GM12878 (cell line): ENCODE results near the gene FOXD3. TPM values are rescaled to one million over a fixed set of nuclear protein-coding genes. Genes with fewer than 3 reads are reported as not detected.

ENCODE experiments used
- ATAC-seq: fragments of 200-7000 bp; cut with Tn5 transposase; 3 replicates; pipeline ENCODE4 v1.9.1; 2020; ENCODE audit warnings: mild to moderate bottlenecking, moderate library complexity
- BruUV-seq: library from RNA; stranded (reverse); fragments of 400-500 nt; replicated peaks from 2 replicates; lab custom pipeline; 2021; lab: Mats Ljungman, UMichigan
- CTCF ChIA-PET: fragments of 300-600 bp; sonication (Branson Sonifier 250); formaldehyde crosslinking; extraction: SDS; loops from one replicate; lab custom pipeline; 2021; ENCODE audit warnings: inconsistent platforms; lab: Yijun Ruan, JAX
- POLR2A ChIA-PET: fragments of 350-600 bp; formaldehyde crosslinking; extraction: SDS; loops from one replicate; lab custom pipeline; 2021; ENCODE audit warnings: inconsistent platforms; lab: Charles Lee
- RAD21 ChIA-PET: fragments of 300-600 bp; sonication (Branson Sonifier 250); formaldehyde crosslinking; loops from one replicate; lab custom pipeline; 2023; ENCODE audit warnings: antibody characterized with exemption; ENCODE audit not compliant: unreplicated experiment; lab: Charles Lee
- SMC1A ChIA-PET: fragments of 300-600 bp; sonication (Branson Sonifier 250); formaldehyde crosslinking; loops from one replicate; lab custom pipeline; 2023; ENCODE audit not compliant: unreplicated experiment, uncharacterized antibody; lab: Charles Lee
- DNase-seq: peaks from one replicate; pipeline ENCODE4 v3.0.0-alpha.2; 2011; ENCODE audit warnings: low read depth, low spot score
- FAIRE-seq: peaks from 3 replicates; lab custom pipeline; 2011; peaks lifted over from hg19 to GRCh38; lab: Jason Lieb, UNC
- H2AFZ ChIP-seq: 2 replicates; pipeline ENCODE4 v1.6.0; 2011; ENCODE audit warnings: low read depth, low read length, control low read depth; ENCODE audit not compliant: control insufficient read depth
- H3K27ac ChIP-seq: 2 replicates; pipeline ENCODE4 v1.5.1; 2011; ENCODE audit warnings: control low read depth; ENCODE audit not compliant: control insufficient read depth, insufficient read depth
- H3K27me3 ChIP-seq, 2 experiments: replicated peaks in 1 of 2; 2 replicates each; pipeline versions ENCODE4 v1.6.0 to v1.6.1; 2011; ENCODE audit warnings: low read length in 1 of 2; ENCODE audit not compliant: control insufficient read depth in 2 of 2, insufficient read depth in 2 of 2
- H3K36me3 ChIP-seq, 2 experiments: 2 replicates each; pipeline ENCODE4 v1.5.1; 2011; ENCODE audit warnings: low read length in 1 of 2; ENCODE audit not compliant: control insufficient read depth in 2 of 2, insufficient read depth in 2 of 2
- H3K4me1 ChIP-seq: 2 replicates; pipeline ENCODE4 v1.6.1; 2011; ENCODE audit warnings: mild to moderate bottlenecking, low read length, moderate library complexity, mixed read lengths; ENCODE audit not compliant: control insufficient read depth, insufficient read depth
- H3K4me2 ChIP-seq: 2 replicates; pipeline ENCODE4 v1.6.0; 2011; ENCODE audit warnings: control low read depth; ENCODE audit not compliant: control insufficient read depth, insufficient read depth
- H3K4me3 ChIP-seq: fragments of 200-600 bp; sonication (generic); 2 replicates; pipeline ENCODE4 v1.5.1; 2016
- H3K79me2 ChIP-seq: 2 replicates; pipeline ENCODE4 v1.6.0; 2011; ENCODE audit warnings: low read length; ENCODE audit not compliant: control insufficient read depth, insufficient read depth
- H3K9ac ChIP-seq: 2 replicates; pipeline ENCODE4 v1.8.0; 2011; ENCODE audit warnings: low read length, control low read depth, mixed read lengths; ENCODE audit not compliant: control insufficient read depth, insufficient read depth
- H3K9me3 ChIP-seq: replicated peaks from 3 replicates; pipeline ENCODE4 v1.5.1; 2011; ENCODE audit warnings: mild to moderate bottlenecking, low read length; ENCODE audit not compliant: control insufficient read depth, insufficient read depth
- H4K20me1 ChIP-seq: 2 replicates; pipeline ENCODE4 v1.6.0; 2011; ENCODE audit not compliant: control insufficient read depth, insufficient read depth
- RELB ChIP-seq: fragments of 450-650 bp; IDR thresholded peaks from 2 replicates; pipeline ENCODE4 v1.6.1; 2017; ENCODE audit warnings: low read depth, mild to moderate bottlenecking, moderate library complexity
- SP1 ChIP-seq: IDR thresholded peaks from one replicate; pipeline ENCODE4 v1.6.1; 2011; ENCODE audit warnings: low read depth, low read length
- STAT3 ChIP-seq: IDR thresholded peaks from 2 replicates; pipeline ENCODE4 v1.6.1; 2011; ENCODE audit warnings: low read depth, low read length, improper control_type of control experiment
- TARDBP ChIP-seq: IDR thresholded peaks from 2 replicates; pipeline ENCODE4 v1.6.1; 2016; ENCODE audit warnings: borderline replicate concordance
- WGBS: methylation state at CpG from one replicate; pipeline ENCODE4 v1.1.6; 2016; ENCODE audit warnings: low lambda C conversion rate; ENCODE audit not compliant: insufficient replicate concordance, insufficient coverage; ENCODE audit errors: missing lambda C conversion rate; 5-methylcytosine and 5-hydroxymethylcytosine counted together
- in situ Hi-C: fragments of 300-500 bp; cut with MboI; formaldehyde crosslinking; loops from 9 replicates; pipeline ENCODE4 v1.14.3; 2018; ENCODE audit warnings: mixed read lengths
- intact Hi-C: fragments of 100-400 bp; cut with micrococcal nuclease; formaldehyde crosslinking; loops from one replicate; pipeline ENCODE4 v1.14.2; 2022; ENCODE audit not compliant: unreplicated experiment
- polyA plus RNA-seq, 11 experiments: library from polyadenylated mRNA; depleted of rRNA in 4 of 11; unstranded in 6 of 11; stranded (reverse) in 5 of 11; fragments of >200 nt; fragmentation: Nextera tagmentation in 4 of 11; fragmentation: Illumina TruSeq in 1 of 11; extraction: Ambion mirVana in 4 of 11; extraction: Trizol in 1 of 11; gene quantifications; 1 replicate in 1 of 11; 2 replicates in 10 of 11; pipeline versions ENCODE4 v1.2.1 to v1.2.3, GENCODE V29; 2011 to 2016; ENCODE audit warnings: inconsistent platforms in 2 of 11, missing spikeins in 2 of 11, low read depth in 1 of 11
- total RNA-seq, 4 experiments: library from RNA; depleted of rRNA in 3 of 4; stranded (reverse); fragments of >200 nt in 3 of 4; fragmentation: Illumina TruSeq in 1 of 4; extraction: Trizol in 1 of 4; gene quantifications; 2 replicates each; pipeline versions ENCODE4 v1.2.1 to v1.2.3, GENCODE V29; 2013 to 2021
- TF ChIP-seq, protein P1 (sequence below): fragments of 450-650 bp; IDR thresholded peaks from 2 replicates; pipeline ENCODE4 v1.6.1; 2017; ENCODE audit warnings: mild to moderate bottlenecking, moderate library complexity

FOXD3 gene
- total and polyA plus RNA-seq, 10 of the 15 experiments (the other 5 are each of a cell fraction or from before 2014, with no cell fraction given): not detected

GRCh38 chr1:63323865-63324778, 1.8 kb downstream of the FOXD3 start:
- H3K9me3 ChIP-seq: peaks cover 1% of the 10 kb centered on the region; the same call in 1 of the 3 replicates
- H3K27me3 ChIP-seq: peaks cover 17 to 52% of the 10 kb centered on the region in 2 experiments
- intact Hi-C loops: no loop called here
- ChIA-PET CTCF (interaction anchor here (0.5 to 4.7 kb wide), 2 partner anchors 12 to 499 kb away, joined by 3 to 26 read pairs; no protein-coding TSS in a partner anchor), RAD21 (no interaction called here), POLR2A (no interaction called here), SMC1A (interaction anchor here (0.7 kb wide), 1 partner anchor 1352 kb away, joined by 3 read pairs; no protein-coding TSS in a partner anchor)
- FAIRE-seq (no peak), ATAC-seq (no peak), DNase-seq (no peak)
- H3K4me3 ChIP-seq: no peak overlapping the region
- BruUV-seq: no TSS peak
- H3K4me2 ChIP-seq: peak overlapping the region; percentile 82
- H3K9ac ChIP-seq: no peak overlapping the region
- no peaks in the 10 kb centered on the region for H3K79me2 ChIP-seq
- 62% methylated on average over 67 of the region's 114 CpGs for WGBS
- H3K4me1 ChIP-seq: no peaks in the 10 kb centered on the region; the same call in 1 of the 2 replicates
- H3K36me3 ChIP-seq: no peaks in the 10 kb centered on the region
- no peak overlapping the region for H3K27ac ChIP-seq
- in situ Hi-C loops: no loop called here
- TF ChIP-seq STAT3 (no peak), SP1 (no peak), RELB (no peak), TARDBP (no peak)
- TF ChIP-seq, protein P1, sequence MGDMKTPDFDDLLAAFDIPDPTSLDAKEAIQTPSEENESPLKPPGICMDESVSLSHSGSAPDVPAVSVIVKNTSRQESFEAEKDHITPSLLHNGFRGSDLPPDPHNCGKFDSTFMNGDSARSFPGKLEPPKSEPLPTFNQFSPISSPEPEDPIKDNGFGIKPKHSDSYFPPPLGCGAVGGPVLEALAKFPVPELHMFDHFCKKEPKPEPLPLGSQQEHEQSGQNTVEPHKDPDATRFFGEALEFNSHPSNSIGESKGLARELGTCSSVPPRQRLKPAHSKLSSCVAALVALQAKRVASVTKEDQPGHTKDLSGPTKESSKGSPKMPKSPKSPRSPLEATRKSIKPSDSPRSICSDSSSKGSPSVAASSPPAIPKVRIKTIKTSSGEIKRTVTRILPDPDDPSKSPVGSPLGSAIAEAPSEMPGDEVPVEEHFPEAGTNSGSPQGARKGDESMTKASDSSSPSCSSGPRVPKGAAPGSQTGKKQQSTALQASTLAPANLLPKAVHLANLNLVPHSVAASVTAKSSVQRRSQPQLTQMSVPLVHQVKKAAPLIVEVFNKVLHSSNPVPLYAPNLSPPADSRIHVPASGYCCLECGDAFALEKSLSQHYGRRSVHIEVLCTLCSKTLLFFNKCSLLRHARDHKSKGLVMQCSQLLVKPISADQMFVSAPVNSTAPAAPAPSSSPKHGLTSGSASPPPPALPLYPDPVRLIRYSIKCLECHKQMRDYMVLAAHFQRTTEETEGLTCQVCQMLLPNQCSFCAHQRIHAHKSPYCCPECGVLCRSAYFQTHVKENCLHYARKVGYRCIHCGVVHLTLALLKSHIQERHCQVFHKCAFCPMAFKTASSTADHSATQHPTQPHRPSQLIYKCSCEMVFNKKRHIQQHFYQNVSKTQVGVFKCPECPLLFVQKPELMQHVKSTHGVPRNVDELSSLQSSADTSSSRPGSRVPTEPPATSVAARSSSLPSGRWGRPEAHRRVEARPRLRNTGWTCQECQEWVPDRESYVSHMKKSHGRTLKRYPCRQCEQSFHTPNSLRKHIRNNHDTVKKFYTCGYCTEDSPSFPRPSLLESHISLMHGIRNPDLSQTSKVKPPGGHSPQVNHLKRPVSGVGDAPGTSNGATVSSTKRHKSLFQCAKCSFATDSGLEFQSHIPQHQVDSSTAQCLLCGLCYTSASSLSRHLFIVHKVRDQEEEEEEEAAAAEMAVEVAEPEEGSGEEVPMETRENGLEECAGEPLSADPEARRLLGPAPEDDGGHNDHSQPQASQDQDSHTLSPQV: no peak
- H4K20me1 ChIP-seq: no peaks in the 10 kb centered on the region
- no peak overlapping the region for H2AFZ ChIP-seq
